ENCODE measurements around the gene LRFN4. TPM values are rescaled to one million over a fixed set of nuclear protein-coding genes. Genes with fewer than 3 reads are reported as not detected.
A peak's percentile ranks its signal among the peaks of the same experiment; 100 is the strongest.

Gene LRFN4
- total and polyA plus RNA-seq, 5 donors from 2014 or later = 0.87 to 8.0 (median 1.4) TPM

GRCh38 chr11:66842501-66842895 lies 14.4 kb upstream of the LRFN4 start:
- Histone ChIP-seq H3K27me3 (ENCODE audit: control insufficient read depth, insufficient read depth, low read length) (no peaks in the 10 kb centered on the region), H3K4me1 (ENCODE audit: control insufficient read depth, insufficient read depth, low read length, poor library complexity, severe bottlenecking) (peaks cover 48% of the 10 kb centered on the region), H3K27ac (ENCODE audit: insufficient read depth, low read length, poor library complexity, severe bottlenecking) (peak overlapping the region; percentile 98), H3K9me3 (ENCODE audit: control insufficient read depth in 2 of 2, low read length in 2 of 2) (no peaks in the 10 kb centered on the region), H3K36me3 (ENCODE audit: control insufficient read depth, insufficient read depth, low read length) (peaks cover 34% of the 10 kb centered on the region), H3K4me3 (ENCODE audit: low read depth, low read length) (peak overlapping the region; percentile 87)
- Mint-ChIP-seq H3K4me1 (peaks cover 11 to 64% (median 39%) of the 10 kb centered on the region in 4 donors), H3K4me3 (peak overlapping the region; percentile 92 to 99 (median 93)), H3K27me3 (no peaks in the 10 kb centered on the region), H3K36me3 (peaks cover 7% of the 10 kb centered on the region), H3K9me3 (no peaks in the 10 kb centered on the region), H3K27ac (peak overlapping the region in 2 of 3 donors; percentile 97)
- no peak for ATAC-seq (ENCODE audit: low read depth in 2 of 2)
- DNase-seq = peak in 1 of 3 donors; percentile 20

GRCh38 chr11:66842896-66843775 lies 13.7 kb upstream of the LRFN4 start, which contains the start of gene RCE1:
TSS of gene RCE1 (plus strand) at chr11:66843441. CDS start at chr11:66843456, 15 bp downstream.
- H3K27ac Mint-ChIP-seq = peak within 1 kb of the TSS; percentile 92 to 97 (median 97)
- H3K27me3 ChIP-seq (ENCODE audit: control insufficient read depth, insufficient read depth, low read length) = no peaks in the 10 kb centered on the region
- H3K9me3 ChIP-seq (ENCODE audit: control insufficient read depth in 2 of 2, low read length in 2 of 2) = no peaks in the 10 kb centered on the region
- H3K27ac ChIP-seq (ENCODE audit: insufficient read depth, low read length, poor library complexity, severe bottlenecking) = peak within 1 kb of the TSS; percentile 98
- peak within 1 kb of the TSS; percentile 87 for H3K4me3 ChIP-seq (ENCODE audit: low read depth, low read length)
- peak within 1 kb of the TSS; percentile 92 to 99 (median 93) for H3K4me3 Mint-ChIP-seq
- no peaks in the 10 kb centered on the region for H3K9me3 Mint-ChIP-seq
- H3K4me1 ChIP-seq (ENCODE audit: control insufficient read depth, insufficient read depth, low read length, poor library complexity, severe bottlenecking) = peaks cover 48% of the 10 kb centered on the region
- H3K36me3 ChIP-seq (ENCODE audit: control insufficient read depth, insufficient read depth, low read length) = peaks cover 34% of the 10 kb centered on the region
- H3K27me3 Mint-ChIP-seq = no peaks in the 10 kb centered on the region
- peaks cover 7% of the 10 kb centered on the region for H3K36me3 Mint-ChIP-seq
- H3K4me1 Mint-ChIP-seq = peaks cover 11 to 60% (median 38%) of the 10 kb centered on the region in 4 donors
- ATAC-seq (ENCODE audit: low read depth in 2 of 2) = peak; percentile 86 to 90
- DNase-seq = peak; percentile 88 to 93 (median 88)

- Histone ChIP-seq H3K9me3 (ENCODE audit: control insufficient read depth in 2 of 2, low read length in 2 of 2) (no peaks in the 10 kb centered on the region), H3K4me1 (ENCODE audit: control insufficient read depth, insufficient read depth, low read length, poor library complexity, severe bottlenecking) (peaks cover 48% of the 10 kb centered on the region), H3K27me3 (ENCODE audit: control insufficient read depth, insufficient read depth, low read length) (no peaks in the 10 kb centered on the region), H3K27ac (ENCODE audit: insufficient read depth, low read length, poor library complexity, severe bottlenecking) (peak overlapping the region; percentile 98), H3K36me3 (ENCODE audit: control insufficient read depth, insufficient read depth, low read length) (peaks cover 30% of the 10 kb centered on the region), H3K4me3 (ENCODE audit: low read depth, low read length) (peak overlapping the region; percentile 75)
- H3K27ac Mint-ChIP-seq = peak overlapping the region; percentile 89 to 97 (median 92)
- no peaks in the 10 kb centered on the region for H3K9me3 Mint-ChIP-seq
- no peak for ATAC-seq (ENCODE audit: low read depth in 2 of 2)
- H3K27me3 Mint-ChIP-seq = no peaks in the 10 kb centered on the region
- peaks cover 7% of the 10 kb centered on the region for H3K36me3 Mint-ChIP-seq
- H3K4me3 Mint-ChIP-seq = peak overlapping the region; percentile 92 to 94 (median 92)
- DNase-seq = no peak
- H3K4me1 Mint-ChIP-seq = peaks cover 11 to 56% (median 37%) of the 10 kb centered on the region in 4 donors
Measured at GRCh38 chr11:66843776-66844495, 12.9 kb upstream of the LRFN4 start.

- H3K36me3 ChIP-seq (ENCODE audit: control insufficient read depth, insufficient read depth, low read length) = peaks cover 26% of the 10 kb centered on the region
- H3K4me1 ChIP-seq (ENCODE audit: control insufficient read depth, insufficient read depth, low read length, poor library complexity, severe bottlenecking) = peaks cover 44% of the 10 kb centered on the region
- peaks cover 11 to 50% (median 34%) of the 10 kb centered on the region in 4 donors for H3K4me1 Mint-ChIP-seq
- no peaks in the 10 kb centered on the region for H3K27me3 ChIP-seq (ENCODE audit: control insufficient read depth, insufficient read depth, low read length)
- no peaks in the 10 kb centered on the region for H3K9me3 Mint-ChIP-seq
- H3K4me3 ChIP-seq (ENCODE audit: low read depth, low read length) = peak overlapping the region; percentile 75
- H3K4me3 Mint-ChIP-seq = peak overlapping the region; percentile 92 to 94 (median 92)
- DNase-seq (no peak), ATAC-seq (ENCODE audit: low read depth in 2 of 2) (no peak)
- peaks cover 7% of the 10 kb centered on the region for H3K36me3 Mint-ChIP-seq
- peak overlapping the region; percentile 89 to 97 (median 92) for H3K27ac Mint-ChIP-seq
- no peaks in the 10 kb centered on the region for H3K9me3 ChIP-seq (ENCODE audit: control insufficient read depth in 2 of 2, low read length in 2 of 2)
- H3K27ac ChIP-seq (ENCODE audit: insufficient read depth, low read length, poor library complexity, severe bottlenecking) = no peak overlapping the region
- H3K27me3 Mint-ChIP-seq = no peaks in the 10 kb centered on the region
Measured at GRCh38 chr11:66844496-66845142, 12.2 kb upstream of the LRFN4 start.

- Mint-ChIP-seq H3K27me3 (no peaks in the 10 kb centered on the region), H3K4me1 (peaks cover 11 to 43% (median 29%) of the 10 kb centered on the region in 4 donors), H3K36me3 (peaks cover 4% of the 10 kb centered on the region), H3K27ac (peak overlapping the region in 2 of 3 donors; percentile 51 to 97), H3K9me3 (no peaks in the 10 kb centered on the region), H3K4me3 (peak overlapping the region; percentile 60 to 94 (median 90))
- no peak overlapping the region for H3K27ac ChIP-seq (ENCODE audit: insufficient read depth, low read length, poor library complexity, severe bottlenecking)
- H3K9me3 ChIP-seq (ENCODE audit: control insufficient read depth in 2 of 2, low read length in 2 of 2) = no peaks in the 10 kb centered on the region
- peaks cover 21% of the 10 kb centered on the region for H3K36me3 ChIP-seq (ENCODE audit: control insufficient read depth, insufficient read depth, low read length)
- ATAC-seq (ENCODE audit: low read depth in 2 of 2) (no peak), DNase-seq (no peak)
- peaks cover 37% of the 10 kb centered on the region for H3K4me1 ChIP-seq (ENCODE audit: control insufficient read depth, insufficient read depth, low read length, poor library complexity, severe bottlenecking)
- H3K4me3 ChIP-seq (ENCODE audit: low read depth, low read length) = no peak overlapping the region
- no peaks in the 10 kb centered on the region for H3K27me3 ChIP-seq (ENCODE audit: control insufficient read depth, insufficient read depth, low read length)
Measured at GRCh38 chr11:66845143-66845875, 11.6 kb upstream of the LRFN4 start.

- Mint-ChIP-seq H3K4me1 (peaks cover 11 to 37% (median 24%) of the 10 kb centered on the region in 4 donors), H3K4me3 (peak overlapping the region in 3 of 4 donors; percentile 87 to 94 (median 92)), H3K9me3 (no peaks in the 10 kb centered on the region), H3K27me3 (no peaks in the 10 kb centered on the region), H3K36me3 (no peaks in the 10 kb centered on the region), H3K27ac (no peak overlapping the region)
- ATAC-seq (ENCODE audit: low read depth in 2 of 2) (no peak), DNase-seq (no peak)
- Histone ChIP-seq H3K27me3 (ENCODE audit: control insufficient read depth, insufficient read depth, low read length) (no peaks in the 10 kb centered on the region), H3K36me3 (ENCODE audit: control insufficient read depth, insufficient read depth, low read length) (peaks cover 21% of the 10 kb centered on the region), H3K9me3 (ENCODE audit: control insufficient read depth in 2 of 2, low read length in 2 of 2) (no peaks in the 10 kb centered on the region), H3K4me3 (ENCODE audit: low read depth, low read length) (no peak overlapping the region), H3K27ac (ENCODE audit: insufficient read depth, low read length, poor library complexity, severe bottlenecking) (no peak overlapping the region), H3K4me1 (ENCODE audit: control insufficient read depth, insufficient read depth, low read length, poor library complexity, severe bottlenecking) (peaks cover 31% of the 10 kb centered on the region)
Measured at GRCh38 chr11:66845876-66846212, 11.0 kb upstream of the LRFN4 start.

GRCh38 chr11:66846671-66847091 lies 10.2 kb upstream of the LRFN4 start:
- Histone ChIP-seq H3K4me3 (ENCODE audit: low read depth, low read length) (no peak overlapping the region), H3K27ac (ENCODE audit: insufficient read depth, low read length, poor library complexity, severe bottlenecking) (no peak overlapping the region), H3K27me3 (ENCODE audit: control insufficient read depth, insufficient read depth, low read length) (no peaks in the 10 kb centered on the region), H3K36me3 (ENCODE audit: control insufficient read depth, insufficient read depth, low read length) (peaks cover 21% of the 10 kb centered on the region), H3K9me3 (ENCODE audit: control insufficient read depth in 2 of 2, low read length in 2 of 2) (no peaks in the 10 kb centered on the region), H3K4me1 (ENCODE audit: control insufficient read depth, insufficient read depth, low read length, poor library complexity, severe bottlenecking) (peaks cover 25% of the 10 kb centered on the region)
- no peak overlapping the region for H3K27ac Mint-ChIP-seq
- H3K4me3 Mint-ChIP-seq = peak overlapping the region in 2 of 4 donors; percentile 52 to 94
- DNase-seq (no peak), ATAC-seq (ENCODE audit: low read depth in 2 of 2) (no peak)
- H3K4me1 Mint-ChIP-seq = peaks cover 6 to 32% (median 18%) of the 10 kb centered on the region in 4 donors
- no peaks in the 10 kb centered on the region for H3K36me3 Mint-ChIP-seq
- no peaks in the 10 kb centered on the region for H3K27me3 Mint-ChIP-seq
- no peaks in the 10 kb centered on the region for H3K9me3 Mint-ChIP-seq

Measured in CD4-positive, CD25-positive, alpha-beta regulatory T cell (primary cell).